Measurements from ENCODE around the gene TAF8.

GRCh38 chr6:42105156-42105648 is 54.9 kb downstream of the TAF8 start:
- TF ChIP-seq CTCF (optimal IDR thresholded peaks at IDR 0.05 in 1 of 3, IDR thresholded peaks at IDR 0.05 in 1 of 3, conservative IDR thresholded peaks at IDR 0.05 in 1 of 3; ENCODE audit: extremely low read depth in 1 of 3, insufficient read depth in 2 of 3, low read length in 3 of 3), result no peak
- TF ChIP-seq EZH2 (IDR thresholded peaks at IDR 0.05; ENCODE audit: low read length), result no peak
